BLaER1 treated with 17β-estradiol and CSF1 and Interleukin-3, amounts not matched to agents 10 nM and 100 nM (cell line): ENCODE measurements around the gene ZNF775.

Source experiments
- H3K27ac ChIP-seq, 11 experiments: shearing (Covaris generic); formaldehyde crosslinking; 2 replicates each; pipeline ENCODE4 v1.8.1; 2022
- H3K27me3 ChIP-seq, 11 experiments: shearing (Covaris generic); formaldehyde crosslinking; 2 replicates each; pipeline ENCODE4 v1.8.1; 2022
- H3K36me3 ChIP-seq, 11 experiments: shearing (Covaris generic); formaldehyde crosslinking; 2 replicates each; pipeline ENCODE4 v1.8.1; 2022
- H3K4me1 ChIP-seq, 10 experiments: shearing (Covaris generic); formaldehyde crosslinking; 2 replicates each; pipeline ENCODE4 v1.8.1; 2022
- H3K4me2 ChIP-seq, 11 experiments: shearing (Covaris generic); formaldehyde crosslinking; 2 replicates each; pipeline ENCODE4 v1.8.1; 2022
- H3K4me3 ChIP-seq, 10 experiments: shearing (Covaris generic); formaldehyde crosslinking; 2 replicates each; pipeline ENCODE4 v1.8.1; 2022
- H3K9ac ChIP-seq, 11 experiments: shearing (Covaris generic); formaldehyde crosslinking; 2 replicates each; pipeline ENCODE4 v1.8.1; 2022
- H3K9me3 ChIP-seq, 11 experiments: shearing (Covaris generic); formaldehyde crosslinking; replicated peaks in 1 of 11; 2 replicates each; pipeline ENCODE4 v1.8.1; 2022
- H4K20me1 ChIP-seq, 11 experiments: shearing (Covaris generic); formaldehyde crosslinking; 2 replicates each; pipeline ENCODE4 v1.8.1; 2022
- Cebpa-rat ChIP-seq, 11 experiments: shearing (Covaris generic); IDR thresholded peaks; 2 replicates each; pipeline ENCODE4 v1.8.1; 2022

Gene ZNF775

GRCh38 chr7:150375662-150376521 lies 3.2 kb upstream of the ZNF775 start:
- peak overlapping the region in 7 of 11 experiments; percentile 4 to 93 (median 85); a peak in 10 of 22 replicates for H3K27ac ChIP-seq
- peaks cover 34 to 50% (median 41%) of the 10 kb centered on the region in 11 experiments; a peak in 20 of 22 replicates for H4K20me1 ChIP-seq
- peak overlapping the region in 4 of 11 experiments; percentile 1 to 24 (median 16); a peak in 1 of 22 replicates for H3K9ac ChIP-seq

GRCh38 chr7:150376560-150376959 lies 2.6 kb upstream of the ZNF775 start:
- H3K9ac ChIP-seq = peak overlapping the region in 6 of 11 experiments; percentile 12 to 88 (median 22); a peak in 8 of 22 replicates
- H3K36me3 ChIP-seq = peaks cover 32 to 37% (median 35%) of the 10 kb centered on the region in 11 experiments
- peak overlapping the region; percentile 90 to 99 (median 94) for H3K4me2 ChIP-seq
- peaks cover 27 to 43% (median 34%) of the 10 kb centered on the region in 11 experiments; a peak in 20 of 22 replicates for H4K20me1 ChIP-seq
- H3K4me1 ChIP-seq = peaks cover 53 to 82% (median 68%) of the 10 kb centered on the region in 10 experiments
- H3K4me3 ChIP-seq = no peak overlapping the region
- no peaks in the 10 kb centered on the region for H3K27me3 ChIP-seq
- no peaks in the 10 kb centered on the region for H3K9me3 ChIP-seq
- H3K27ac ChIP-seq = peak overlapping the region in 10 of 11 experiments; percentile 4 to 93 (median 86); a peak in 17 of 22 replicates
- TF ChIP-seq Cebpa-rat (IDR thresholded peaks at IDR 0.05) = no peak

More at GRCh38 chr7:150375662-150376521, 3.2 kb upstream of the ZNF775 start:
- TF ChIP-seq Cebpa-rat (IDR thresholded peaks at IDR 0.05) = no peak
- Histone ChIP-seq H3K9me3 (no peaks in the 10 kb centered on the region), H3K27me3 (no peaks in the 10 kb centered on the region), H3K4me3 (no peak overlapping the region), H3K4me2 (peak overlapping the region; percentile 90 to 99 (median 94); a peak in 20 of 22 replicates), H3K4me1 (peaks cover 55 to 84% (median 69%) of the 10 kb centered on the region in 10 experiments), H3K36me3 (peaks cover 37 to 44% (median 42%) of the 10 kb centered on the region in 11 experiments)

- Histone ChIP-seq H3K27ac (peak overlapping the region in 10 of 11 experiments; percentile 27 to 95 (median 90); a peak in 16 of 22 replicates), H3K4me3 (no peak overlapping the region), H3K27me3 (no peaks in the 10 kb centered on the region), H3K4me1 (peaks cover 56 to 82% (median 69%) of the 10 kb centered on the region in 10 experiments), H3K9me3 (no peaks in the 10 kb centered on the region), H3K9ac (peak overlapping the region in 9 of 11 experiments; percentile 20 to 93 (median 88); a peak in 11 of 22 replicates), H3K4me2 (peak overlapping the region; percentile 90 to 99 (median 94)), H3K36me3 (peaks cover 25 to 31% (median 29%) of the 10 kb centered on the region in 11 experiments), H4K20me1 (peaks cover 21 to 39% (median 28%) of the 10 kb centered on the region in 11 experiments; a peak in 19 of 22 replicates)
- TF ChIP-seq Cebpa-rat (IDR thresholded peaks at IDR 0.05) = no peak
Observed at GRCh38 chr7:150377196-150377595, 1.9 kb upstream of the ZNF775 start.

GRCh38 chr7:150377635-150378034 lies 1.5 kb upstream of the ZNF775 start:
- Histone ChIP-seq H3K9me3 (no peaks in the 10 kb centered on the region), H3K4me1 (peaks cover 57 to 82% (median 69%) of the 10 kb centered on the region in 10 experiments), H3K9ac (peak overlapping the region in 10 of 11 experiments; percentile 83 to 93 (median 90); a peak in 17 of 22 replicates), H3K4me2 (peak overlapping the region; percentile 90 to 99 (median 94)), H3K36me3 (peaks cover 21 to 27% (median 24%) of the 10 kb centered on the region in 11 experiments), H3K4me3 (peak overlapping the region in 1 of 10 experiments; percentile 84; a peak in 3 of 20 replicates), H4K20me1 (peaks cover 17 to 39% (median 24%) of the 10 kb centered on the region in 11 experiments; a peak in 19 of 22 replicates), H3K27ac (peak overlapping the region in 10 of 11 experiments; percentile 84 to 95 (median 90); a peak in 18 of 22 replicates), H3K27me3 (no peaks in the 10 kb centered on the region)
- TF ChIP-seq Cebpa-rat (IDR thresholded peaks at IDR 0.05) = no peak

GRCh38 chr7:150378115-150378852 lies 846 bp upstream of the ZNF775 start:
- H3K4me1 ChIP-seq = peaks cover 58 to 80% (median 66%) of the 10 kb centered on the region in 10 experiments
- H4K20me1 ChIP-seq = peaks cover 12 to 34% (median 22%) of the 10 kb centered on the region in 11 experiments; a peak in 18 of 22 replicates

GRCh38 chr7:150379441-150380379 lies 580 bp downstream of the ZNF775 start:
- Histone ChIP-seq H3K4me2 (peak overlapping the region; percentile 84 to 95 (median 91)), H3K27ac (peak overlapping the region; percentile 37 to 95 (median 88); a peak in 21 of 22 replicates), H3K4me3 (peak overlapping the region; percentile 78 to 88 (median 84)), H3K27me3 (no peaks in the 10 kb centered on the region), H3K36me3 (peaks cover under 1 to 6% (median 4%) of the 10 kb centered on the region in 11 experiments; a peak in 15 of 22 replicates), H3K9ac (peak overlapping the region; percentile 82 to 93 (median 88)), H3K9me3 (no peaks in the 10 kb centered on the region), H3K4me1 (peaks cover 66 to 82% (median 73%) of the 10 kb centered on the region in 10 experiments), H4K20me1 (peaks cover 7 to 33% (median 21%) of the 10 kb centered on the region in 11 experiments; a peak in 12 of 22 replicates)
- TF ChIP-seq Cebpa-rat (IDR thresholded peaks at IDR 0.05) = no peak

More at GRCh38 chr7:150378115-150378852, 846 bp upstream of the ZNF775 start:
- Histone ChIP-seq H3K27me3 (no peaks in the 10 kb centered on the region), H3K27ac (peak overlapping the region; percentile 84 to 95 (median 88)), H3K9me3 (no peaks in the 10 kb centered on the region), H3K9ac (peak overlapping the region; percentile 83 to 93 (median 89)), H3K36me3 (peaks cover 14 to 20% (median 19%) of the 10 kb centered on the region in 11 experiments), H3K4me2 (peak overlapping the region; percentile 90 to 99 (median 94)), H3K4me3 (peak overlapping the region; percentile 78 to 88 (median 84))
- TF ChIP-seq Cebpa-rat (IDR thresholded peaks at IDR 0.05) = no peak

- Histone ChIP-seq H3K4me2 (peak overlapping the region; percentile 84 to 95 (median 91)), H3K4me3 (peak overlapping the region; percentile 78 to 88 (median 84); a peak in 18 of 20 replicates), H3K9me3 (no peaks in the 10 kb centered on the region), H3K9ac (peak overlapping the region in 10 of 11 experiments; percentile 83 to 93 (median 88); a peak in 17 of 22 replicates), H3K36me3 (peaks cover 0 to 8% (median 4%) of the 10 kb centered on the region in 11 experiments; a peak in 10 of 22 replicates), H3K4me1 (peaks cover 61 to 87% (median 78%) of the 10 kb centered on the region in 10 experiments), H3K27ac (peak overlapping the region in 1 of 11 experiments; percentile 93; a peak in 1 of 22 replicates), H3K27me3 (no peaks in the 10 kb centered on the region), H4K20me1 (peaks cover 6 to 26% (median 21%) of the 10 kb centered on the region in 11 experiments; a peak in 12 of 22 replicates)
- TF ChIP-seq Cebpa-rat (IDR thresholded peaks at IDR 0.05) = no peak
Observed at GRCh38 chr7:150380463-150380862, 1.3 kb downstream of the ZNF775 start.
